ENCODE data around the gene ZNF444.

DNA sequence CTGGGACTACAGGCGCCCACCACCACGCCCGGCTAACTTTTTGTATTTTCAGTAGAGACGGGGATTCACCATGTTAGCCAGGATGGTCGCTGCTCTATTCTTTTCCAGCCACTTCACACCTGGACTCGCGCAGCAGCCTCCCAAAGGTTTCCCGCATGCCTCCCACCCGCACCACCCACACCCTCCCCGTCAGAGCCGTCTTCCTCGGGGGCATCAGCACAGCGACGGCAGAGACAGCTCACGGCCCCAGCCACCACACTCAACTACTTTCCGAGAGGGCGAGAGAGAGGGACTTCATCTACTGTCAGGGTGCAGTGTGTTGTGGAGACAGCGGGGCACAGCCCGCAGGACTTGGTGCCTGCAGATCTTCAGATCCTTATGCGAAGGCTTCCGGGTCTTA lies 25.6 kb upstream of the ZNF444 start:
- TF ChIP-seq, protein P1, sequence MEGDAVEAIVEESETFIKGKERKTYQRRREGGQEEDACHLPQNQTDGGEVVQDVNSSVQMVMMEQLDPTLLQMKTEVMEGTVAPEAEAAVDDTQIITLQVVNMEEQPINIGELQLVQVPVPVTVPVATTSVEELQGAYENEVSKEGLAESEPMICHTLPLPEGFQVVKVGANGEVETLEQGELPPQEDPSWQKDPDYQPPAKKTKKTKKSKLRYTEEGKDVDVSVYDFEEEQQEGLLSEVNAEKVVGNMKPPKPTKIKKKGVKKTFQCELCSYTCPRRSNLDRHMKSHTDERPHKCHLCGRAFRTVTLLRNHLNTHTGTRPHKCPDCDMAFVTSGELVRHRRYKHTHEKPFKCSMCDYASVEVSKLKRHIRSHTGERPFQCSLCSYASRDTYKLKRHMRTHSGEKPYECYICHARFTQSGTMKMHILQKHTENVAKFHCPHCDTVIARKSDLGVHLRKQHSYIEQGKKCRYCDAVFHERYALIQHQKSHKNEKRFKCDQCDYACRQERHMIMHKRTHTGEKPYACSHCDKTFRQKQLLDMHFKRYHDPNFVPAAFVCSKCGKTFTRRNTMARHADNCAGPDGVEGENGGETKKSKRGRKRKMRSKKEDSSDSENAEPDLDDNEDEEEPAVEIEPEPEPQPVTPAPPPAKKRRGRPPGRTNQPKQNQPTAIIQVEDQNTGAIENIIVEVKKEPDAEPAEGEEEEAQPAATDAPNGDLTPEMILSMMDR (conservative IDR thresholded peaks at IDR 0.05; ENCODE audit: low read length) = no peak
- no peak for TF ChIP-seq EZH2phosphoT487 (IDR thresholded peaks at IDR 0.05; ENCODE audit: borderline replicate concordance)
